ENCODE measurements around the gene CA12. TPM values are rescaled to one million over a fixed set of nuclear protein-coding genes. Genes with fewer than 3 reads are reported as not detected.

CA12 gene
- total RNA-seq, 1 experiment from 2014 or later, result 0.97 TPM

DNA sequence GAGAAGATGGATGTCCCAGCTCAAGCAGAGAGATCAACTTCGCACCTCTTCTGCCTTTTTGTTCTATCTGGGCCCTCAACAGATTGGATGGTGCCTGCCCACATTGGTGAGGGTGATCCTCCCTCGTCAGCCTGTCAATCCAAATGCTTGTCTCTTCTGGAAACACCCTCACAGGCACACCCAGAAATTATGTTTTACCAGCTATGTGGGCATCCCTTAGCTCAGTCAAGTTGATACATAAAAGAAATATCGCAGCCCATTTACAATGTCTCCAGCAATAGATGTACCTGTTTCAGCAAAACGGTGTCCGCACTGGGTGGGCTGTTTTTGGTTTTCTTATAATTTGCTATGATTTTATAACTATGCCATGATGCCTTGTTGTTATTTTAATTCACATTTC lies 27.5 kb upstream of the CA12 start:
- BruUV-seq (replicated peaks), result no TSS peak
- TF ChIP-seq CTCF (conservative IDR thresholded peaks at IDR 0.05; ENCODE audit: low read depth, low read length) (no peak), EZH2 (IDR thresholded peaks at IDR 0.05; ENCODE audit: borderline replicate concordance, low read depth, low read length, poor library complexity, severe bottlenecking) (no peak)
- Histone ChIP-seq H3K4me1 (ENCODE audit: insufficient read depth, low read length, poor library complexity, severe bottlenecking) (peaks cover 41% of the 10 kb centered on the region), H3K27ac (ENCODE audit: low read depth, low read length, poor library complexity, severe bottlenecking) (peak overlapping the region; percentile 71), H3K27me3 (replicated peaks; ENCODE audit: insufficient read depth, low read depth, low read length, poor library complexity) (no peaks in the 10 kb centered on the region), H3K36me3 (ENCODE audit: insufficient read depth, low read length, poor library complexity, severe bottlenecking) (no peaks in the 10 kb centered on the region), H3K9me3 (ENCODE audit: low read depth, low read length, poor library complexity, severe bottlenecking) (no peaks in the 10 kb centered on the region), H3K4me3 (ENCODE audit: low read depth, low read length, poor library complexity, severe bottlenecking) (no peak overlapping the region)
- ChIA-PET CTCF (no interaction called here), POLR2A (ENCODE audit: low non-redundant PET) (no interaction called here)
- DNase-seq (ENCODE audit: low spot score), result no peak
- intact Hi-C loops (cut with micrococcal nuclease; ENCODE audit: unreplicated experiment), result loop anchor here (5.0 kb wide), 2 partner anchors 252 to 658 kb away; partner anchors contain the start of gene RPS27L

- Histone ChIP-seq H3K27ac (ENCODE audit: low read depth, low read length, poor library complexity, severe bottlenecking) (peak overlapping the region; percentile 71), H3K9me3 (ENCODE audit: low read depth, low read length, poor library complexity, severe bottlenecking) (no peaks in the 10 kb centered on the region), H3K36me3 (ENCODE audit: insufficient read depth, low read length, poor library complexity, severe bottlenecking) (no peaks in the 10 kb centered on the region), H3K27me3 (replicated peaks; ENCODE audit: insufficient read depth, low read depth, low read length, poor library complexity) (no peaks in the 10 kb centered on the region), H3K4me3 (ENCODE audit: low read depth, low read length, poor library complexity, severe bottlenecking) (no peak overlapping the region), H3K4me1 (ENCODE audit: insufficient read depth, low read length, poor library complexity, severe bottlenecking) (peaks cover 41% of the 10 kb centered on the region)
- no TSS peak for BruUV-seq (replicated peaks)
- TF ChIP-seq CTCF (conservative IDR thresholded peaks at IDR 0.05; ENCODE audit: low read depth, low read length), result no peak
- no peak for TF ChIP-seq EZH2 (IDR thresholded peaks at IDR 0.05; ENCODE audit: borderline replicate concordance, low read depth, low read length, poor library complexity, severe bottlenecking)
- intact Hi-C loops (cut with micrococcal nuclease; ENCODE audit: unreplicated experiment), result loop anchor here (5.0 kb wide), 2 partner anchors 251 to 659 kb away; partner anchors contain the start of gene RPS27L
- ChIA-PET CTCF (no interaction called here), POLR2A (ENCODE audit: low non-redundant PET) (interaction anchor here (0.6 kb wide), 1 partner anchor 95 kb away, joined by 6 read pairs; no protein-coding TSS in a partner anchor)
- DNase-seq (ENCODE audit: low spot score), result peak; percentile 77
Observed at GRCh38 chr15:63408524-63408923, 26.9 kb upstream of the CA12 start.

GRCh38 chr15:63407612-63408011 lies 26.0 kb upstream of the CA12 start:
- Histone ChIP-seq H3K27ac (ENCODE audit: low read depth, low read length, poor library complexity, severe bottlenecking) (peak overlapping the region; percentile 71), H3K4me3 (ENCODE audit: low read depth, low read length, poor library complexity, severe bottlenecking) (no peak overlapping the region), H3K27me3 (replicated peaks; ENCODE audit: insufficient read depth, low read depth, low read length, poor library complexity) (no peaks in the 10 kb centered on the region), H3K36me3 (ENCODE audit: insufficient read depth, low read length, poor library complexity, severe bottlenecking) (no peaks in the 10 kb centered on the region), H3K4me1 (ENCODE audit: insufficient read depth, low read length, poor library complexity, severe bottlenecking) (peaks cover 41% of the 10 kb centered on the region), H3K9me3 (ENCODE audit: low read depth, low read length, poor library complexity, severe bottlenecking) (no peaks in the 10 kb centered on the region)
- ChIA-PET POLR2A (ENCODE audit: low non-redundant PET) (no interaction called here), CTCF (no interaction called here)
- intact Hi-C loops (cut with micrococcal nuclease; ENCODE audit: unreplicated experiment), result loop anchor here (5.0 kb wide), 2 partner anchors 250 to 660 kb away; partner anchors contain the start of gene RPS27L
- no TSS peak for BruUV-seq (replicated peaks)
- peak; percentile 89 for DNase-seq (ENCODE audit: low spot score)
- TF ChIP-seq EZH2 (IDR thresholded peaks at IDR 0.05; ENCODE audit: borderline replicate concordance, low read depth, low read length, poor library complexity, severe bottlenecking) (no peak), CTCF (conservative IDR thresholded peaks at IDR 0.05; ENCODE audit: low read depth, low read length) (no peak)

Measured in A673 (cell line).